Smooth muscle cell (in vitro differentiated cells): ENCODE data around the gene GDF11. TPM values are rescaled to one million over a fixed set of nuclear protein-coding genes. Genes with fewer than 3 reads are reported as not detected.

Source experiments
- DNase-seq: peaks from one replicate; lab custom pipeline; 2025; ENCODE audit not compliant: unreplicated experiment; lab: John Stamatoyannopoulos, UW
- H2AFZ ChIP-seq: fragments of 200-600 bp; sonication (generic); 2 replicates; pipeline ENCODE4 v1.6.0; 2016; ENCODE audit warnings: antibody characterized with exemption, low read depth, mild to moderate bottlenecking
- H3F3A ChIP-seq: fragments of 200-600 bp; sonication (generic); 2 replicates; pipeline ENCODE4 v1.6.0; 2017; ENCODE audit warnings: antibody characterized with exemption, low read depth
- H3K27ac ChIP-seq: fragments of 200-600 bp; sonication (generic); 2 replicates; pipeline ENCODE4 v1.5.1; 2016; ENCODE audit warnings: low read depth, mild to moderate bottlenecking
- H3K27me3 ChIP-seq: fragments of 200-600 bp; sonication (generic); 2 replicates; pipeline ENCODE4 v1.6.1; 2016; ENCODE audit warnings: low read depth, mild to moderate bottlenecking
- H3K36me3 ChIP-seq: fragments of 200-600 bp; sonication (generic); 2 replicates; pipeline ENCODE4 v1.5.1; 2016; ENCODE audit warnings: low read depth
- H3K4me1 ChIP-seq: fragments of 200-600 bp; sonication (generic); 2 replicates; pipeline ENCODE4 v1.5.1; 2016; ENCODE audit warnings: low read depth
- H3K4me2 ChIP-seq: fragments of 200-600 bp; sonication (generic); 2 replicates; pipeline ENCODE4 v1.6.0; 2016; ENCODE audit warnings: mild to moderate bottlenecking
- H3K4me3 ChIP-seq: fragments of 200-600 bp; sonication (generic); 2 replicates; pipeline ENCODE4 v1.5.1; 2016; ENCODE audit warnings: mild to moderate bottlenecking
- H3K79me2 ChIP-seq: fragments of 200-600 bp; sonication (generic); 2 replicates; pipeline ENCODE4 v1.6.0; 2016; ENCODE audit warnings: low read depth, mild to moderate bottlenecking
- H3K9ac ChIP-seq: fragments of 200-600 bp; sonication (generic); 2 replicates; pipeline ENCODE4 v1.6.0; 2016; ENCODE audit warnings: low read depth
- H3K9me3 ChIP-seq: fragments of 200-600 bp; sonication (generic); replicated peaks from 2 replicates; pipeline ENCODE4 v1.5.1; 2016; ENCODE audit warnings: low read depth
- H4K20me1 ChIP-seq: fragments of 200-600 bp; sonication (generic); 2 replicates; pipeline ENCODE4 v1.6.0; 2016; ENCODE audit warnings: low read depth
- CTCF ChIP-seq: fragments of 200-600 bp; sonication (generic); IDR thresholded peaks from 2 replicates; pipeline ENCODE4 v1.5.1; 2017; ENCODE audit warnings: borderline replicate concordance, mild to moderate bottlenecking, antibody characterized with exemption; ENCODE audit not compliant: insufficient read depth, poor library complexity, severe bottlenecking
- WGBS: methylation state at CpG from one replicate; pipeline ENCODE4 v1.1.7; 2016; ENCODE audit warnings: low lambda C conversion rate; 5-methylcytosine and 5-hydroxymethylcytosine counted together
- polyA plus RNA-seq: library from polyadenylated mRNA; unstranded; fragments of >200 nt; fragmentation: Nextera tagmentation; extraction: Ambion mirVana; gene quantifications from 2 replicates; pipeline ENCODE4 v1.2.1, GENCODE V29; 2016
- total RNA-seq: library from RNA; depleted of rRNA; stranded (reverse); fragments of >200 nt; gene quantifications from 2 replicates; pipeline ENCODE4 v1.2.3, GENCODE V29; 2014

The GDF11 gene
- total and polyA plus RNA-seq, 2 experiments from 2014 or later = 2.6 to 3.5 TPM

- H3K9ac ChIP-seq = peak overlapping the region; percentile 61
- H4K20me1 ChIP-seq = peaks cover 42% of the 10 kb centered on the region
- no peaks in the 10 kb centered on the region for H3F3A ChIP-seq
- H3K4me2 ChIP-seq = peak overlapping the region; percentile 96
- H2AFZ ChIP-seq = no peak overlapping the region
- no peak overlapping the region for H3K27ac ChIP-seq
- WGBS = 1% methylated on average over 58 of the region's 73 CpGs
- H3K79me2 ChIP-seq = peaks cover 7% of the 10 kb centered on the region
- no peaks in the 10 kb centered on the region for H3K9me3 ChIP-seq
- no peak for TF ChIP-seq CTCF
- no peaks in the 10 kb centered on the region for H3K27me3 ChIP-seq
- H3K36me3 ChIP-seq = no peaks in the 10 kb centered on the region
- H3K4me3 ChIP-seq = peak overlapping the region; percentile 80
- DNase-seq = no peak
- peaks cover 35% of the 10 kb centered on the region for H3K4me1 ChIP-seq
Observed at GRCh38 chr12:55743406-55744339, 751 bp downstream of the GDF11 start.

GRCh38 chr12:55744340-55745030 lies 1.6 kb downstream of the GDF11 start:
- Histone ChIP-seq H3K79me2 (peaks cover 7% of the 10 kb centered on the region), H3K4me2 (peak overlapping the region; percentile 96), H3K27ac (no peak overlapping the region), H3K27me3 (no peaks in the 10 kb centered on the region), H2AFZ (no peak overlapping the region), H4K20me1 (peaks cover 48% of the 10 kb centered on the region), H3K4me3 (peak overlapping the region; percentile 80), H3F3A (no peaks in the 10 kb centered on the region), H3K36me3 (no peaks in the 10 kb centered on the region), H3K9ac (no peak overlapping the region), H3K4me1 (peaks cover 35% of the 10 kb centered on the region), H3K9me3 (no peaks in the 10 kb centered on the region)
- DNase-seq = no peak
- TF ChIP-seq CTCF = no peak
- 6% methylated on average over 10 of the region's 11 CpGs for WGBS

- H3K79me2 ChIP-seq = peaks cover 7% of the 10 kb centered on the region
- peaks cover 48% of the 10 kb centered on the region for H4K20me1 ChIP-seq
- no peaks in the 10 kb centered on the region for H3F3A ChIP-seq
- TF ChIP-seq CTCF = no peak
- H3K9ac ChIP-seq = no peak overlapping the region
- DNase-seq = no peak
- WGBS = 10% methylated on average over 11 of the region's 13 CpGs
- peak overlapping the region; percentile 80 for H3K4me3 ChIP-seq
- H3K27me3 ChIP-seq = no peaks in the 10 kb centered on the region
- no peak overlapping the region for H2AFZ ChIP-seq
- peak overlapping the region; percentile 96 for H3K4me2 ChIP-seq
- H3K9me3 ChIP-seq = no peaks in the 10 kb centered on the region
- H3K4me1 ChIP-seq = peaks cover 35% of the 10 kb centered on the region
- peak overlapping the region; percentile 58 for H3K27ac ChIP-seq
- peaks cover under 1% of the 10 kb centered on the region for H3K36me3 ChIP-seq
Observed at GRCh38 chr12:55745361-55746173, 2.6 kb downstream of the GDF11 start.
